ENCODE data around the gene MYCN.

Gene MYCN

GRCh38 chr2:15916336-15916735 lies 24.0 kb upstream of the MYCN start:
- no peak for DNase-seq (ENCODE audit: extremely low spot score)
- ChIA-PET CTCF (no interaction called here), POLR2A (no interaction called here)
- TF ChIP-seq SUZ12 (IDR thresholded peaks at IDR 0.05) (no peak), TARDBP (IDR thresholded peaks at IDR 0.05) (no peak), ARNT (IDR thresholded peaks at IDR 0.05) (no peak)

DNA sequence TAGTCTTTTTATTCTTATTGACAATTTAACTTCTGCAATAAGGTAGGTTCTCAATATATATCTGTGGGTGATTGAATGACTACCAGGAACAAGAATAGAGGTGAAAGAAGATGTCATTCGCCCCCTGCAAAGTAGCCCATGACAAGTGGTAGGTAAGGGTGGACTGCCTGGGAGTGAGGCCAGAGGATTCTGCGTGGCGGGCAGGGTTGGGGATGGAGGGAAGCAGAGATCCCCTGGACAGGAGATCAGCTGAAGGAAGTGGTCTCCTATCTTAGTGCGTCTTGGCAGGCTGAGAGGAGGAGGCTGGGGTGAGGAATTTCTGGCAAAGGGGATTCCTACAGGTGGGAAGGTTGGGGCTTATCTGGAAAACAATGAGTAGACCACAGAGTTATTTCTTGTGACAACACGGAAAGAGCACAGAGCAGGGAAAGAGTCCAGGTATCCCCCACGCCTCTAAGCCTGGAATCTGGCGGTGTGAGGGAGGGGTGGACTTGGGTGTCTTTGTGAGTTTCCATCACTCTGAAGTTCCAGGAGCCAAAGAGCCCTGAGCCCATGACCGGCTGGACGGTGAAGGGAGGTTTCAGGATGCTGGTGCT lies 21.5 kb upstream of the MYCN start:
- ChIA-PET POLR2A (no interaction called here), CTCF (no interaction called here)
- no peak for TF ChIP-seq ELF4 (IDR thresholded peaks at IDR 0.05)
- no peak for TF ChIP-seq LEF1 (IDR thresholded peaks at IDR 0.05; ENCODE audit: borderline replicate concordance)
- no peak for TF ChIP-seq SUZ12 (IDR thresholded peaks at IDR 0.05)
- TF ChIP-seq CTBP1 (IDR thresholded peaks at IDR 0.05; ENCODE audit: borderline replicate concordance): no peak
- TF ChIP-seq ARNT (IDR thresholded peaks at IDR 0.05): no peak
- no peak for TF ChIP-seq ZNF384 (IDR thresholded peaks at IDR 0.05)
- TF ChIP-seq TARDBP (IDR thresholded peaks at IDR 0.05): no peak
- no peak for TF ChIP-seq BHLHE40 (IDR thresholded peaks at IDR 0.05; ENCODE audit: borderline replicate concordance)
- no peak for TF ChIP-seq L3MBTL2 (conservative IDR thresholded peaks at IDR 0.05)
- TF ChIP-seq FOXA1 (IDR thresholded peaks at IDR 0.05): no peak
- TF ChIP-seq FOXM1 (IDR thresholded peaks at IDR 0.05; ENCODE audit: borderline replicate concordance): no peak
- no peak for TF ChIP-seq FOXK2 (IDR thresholded peaks at IDR 0.05)
- TF ChIP-seq NFRKB (IDR thresholded peaks at IDR 0.05): no peak
- TF ChIP-seq, protein P1, sequence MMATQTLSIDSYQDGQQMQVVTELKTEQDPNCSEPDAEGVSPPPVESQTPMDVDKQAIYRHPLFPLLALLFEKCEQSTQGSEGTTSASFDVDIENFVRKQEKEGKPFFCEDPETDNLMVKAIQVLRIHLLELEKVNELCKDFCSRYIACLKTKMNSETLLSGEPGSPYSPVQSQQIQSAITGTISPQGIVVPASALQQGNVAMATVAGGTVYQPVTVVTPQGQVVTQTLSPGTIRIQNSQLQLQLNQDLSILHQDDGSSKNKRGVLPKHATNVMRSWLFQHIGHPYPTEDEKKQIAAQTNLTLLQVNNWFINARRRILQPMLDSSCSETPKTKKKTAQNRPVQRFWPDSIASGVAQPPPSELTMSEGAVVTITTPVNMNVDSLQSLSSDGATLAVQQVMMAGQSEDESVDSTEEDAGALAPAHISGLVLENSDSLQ (IDR thresholded peaks at IDR 0.05): no peak
- TF ChIP-seq HDGF (IDR thresholded peaks at IDR 0.05; ENCODE audit: borderline replicate concordance): no peak
- no peak for TF ChIP-seq SP1 (IDR thresholded peaks at IDR 0.05)
- no peak for DNase-seq (ENCODE audit: extremely low spot score)

DNA sequence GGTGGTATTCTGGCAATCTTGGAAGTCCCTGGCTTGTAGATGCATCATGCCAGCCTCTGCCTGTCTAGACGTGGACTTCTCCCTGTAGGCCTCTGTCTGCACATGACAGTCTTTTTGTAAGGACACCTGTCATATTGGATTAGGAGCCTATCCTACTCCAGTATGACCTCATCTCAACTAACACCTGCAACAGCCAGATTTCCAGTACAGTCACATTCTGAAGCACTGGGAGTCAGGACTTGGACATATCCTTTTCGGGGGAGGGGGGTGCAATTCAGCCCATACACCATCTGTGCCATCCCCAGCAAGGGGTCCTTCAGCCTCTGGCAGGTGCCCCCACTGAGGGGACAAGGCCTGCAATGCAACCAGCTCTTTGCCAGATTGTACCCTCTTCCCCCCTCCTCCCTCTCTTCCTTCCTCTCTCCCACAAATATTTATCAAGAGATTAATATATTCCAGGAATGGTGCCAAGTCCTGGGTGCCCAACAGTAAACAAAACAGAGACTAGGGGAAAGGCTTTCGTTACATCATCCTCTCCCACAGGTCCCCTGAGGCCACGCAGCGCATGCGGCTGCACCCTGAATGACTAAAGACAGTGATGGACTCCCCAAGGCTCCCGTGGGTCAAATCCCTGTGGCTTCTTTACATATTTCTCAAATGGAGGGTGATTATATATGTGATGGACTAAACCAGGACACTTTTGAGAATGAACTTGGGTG lies 20.5 kb upstream of the MYCN start:
- ChIA-PET POLR2A (no interaction called here), CTCF (no interaction called here)
- DNase-seq (ENCODE audit: extremely low spot score): no peak
- TF ChIP-seq CTBP1 (IDR thresholded peaks at IDR 0.05; ENCODE audit: borderline replicate concordance) (no peak), FOXK2 (IDR thresholded peaks at IDR 0.05) (no peak), NFRKB (IDR thresholded peaks at IDR 0.05) (no peak), SP1 (IDR thresholded peaks at IDR 0.05) (no peak), L3MBTL2 (conservative IDR thresholded peaks at IDR 0.05) (no peak), LEF1 (IDR thresholded peaks at IDR 0.05; ENCODE audit: borderline replicate concordance) (no peak), SUZ12 (IDR thresholded peaks at IDR 0.05) (no peak), FOXM1 (IDR thresholded peaks at IDR 0.05; ENCODE audit: borderline replicate concordance) (no peak), ARNT (IDR thresholded peaks at IDR 0.05) (no peak), ELF4 (IDR thresholded peaks at IDR 0.05) (no peak), FOXA1 (IDR thresholded peaks at IDR 0.05) (no peak), TARDBP (IDR thresholded peaks at IDR 0.05) (no peak), BHLHE40 (IDR thresholded peaks at IDR 0.05; ENCODE audit: borderline replicate concordance) (no peak), HDGF (IDR thresholded peaks at IDR 0.05; ENCODE audit: borderline replicate concordance) (no peak), ZNF384 (IDR thresholded peaks at IDR 0.05) (no peak)
- TF ChIP-seq, protein P1 (IDR thresholded peaks at IDR 0.05): no peak

- no peak for DNase-seq (ENCODE audit: extremely low spot score)
- POLR2A ChIA-PET: no interaction called here
- CTCF ChIA-PET: no interaction called here
- TF ChIP-seq ELF4 (IDR thresholded peaks at IDR 0.05): no peak
- TF ChIP-seq FOXK2 (IDR thresholded peaks at IDR 0.05): no peak
- no peak for TF ChIP-seq ZNF384 (IDR thresholded peaks at IDR 0.05)
- TF ChIP-seq NFRKB (IDR thresholded peaks at IDR 0.05): no peak
- TF ChIP-seq SUZ12 (IDR thresholded peaks at IDR 0.05): no peak
- no peak for TF ChIP-seq SP1 (IDR thresholded peaks at IDR 0.05)
- TF ChIP-seq LEF1 (IDR thresholded peaks at IDR 0.05; ENCODE audit: borderline replicate concordance): no peak
Observed at GRCh38 chr2:15920696-15921095, 19.7 kb upstream of the MYCN start.

GRCh38 chr2:15923597-15923996 lies 16.8 kb upstream of the MYCN start:
- ChIA-PET POLR2A (no interaction called here), CTCF (no interaction called here)
- DNase-seq (ENCODE audit: extremely low spot score): no peak
- TF ChIP-seq SP1 (IDR thresholded peaks at IDR 0.05) (no peak), ELF4 (IDR thresholded peaks at IDR 0.05) (no peak), HDGF (IDR thresholded peaks at IDR 0.05; ENCODE audit: borderline replicate concordance) (no peak), ARNT (IDR thresholded peaks at IDR 0.05) (no peak), LEF1 (IDR thresholded peaks at IDR 0.05; ENCODE audit: borderline replicate concordance) (no peak), NFRKB (IDR thresholded peaks at IDR 0.05) (no peak), SUZ12 (IDR thresholded peaks at IDR 0.05) (no peak), FOXA1 (IDR thresholded peaks at IDR 0.05) (no peak), FOXM1 (IDR thresholded peaks at IDR 0.05; ENCODE audit: borderline replicate concordance) (no peak)
- TF ChIP-seq, protein P1 (IDR thresholded peaks at IDR 0.05): no peak

GRCh38 chr2:15925819-15926218 lies 14.5 kb upstream of the MYCN start:
- ChIA-PET POLR2A (no interaction called here), CTCF (no interaction called here)
- TF ChIP-seq, protein P1 (IDR thresholded peaks at IDR 0.05): no peak
- TF ChIP-seq TARDBP (IDR thresholded peaks at IDR 0.05) (no peak), ZNF384 (IDR thresholded peaks at IDR 0.05) (no peak), L3MBTL2 (conservative IDR thresholded peaks at IDR 0.05) (no peak), SP1 (IDR thresholded peaks at IDR 0.05) (no peak), ELF4 (IDR thresholded peaks at IDR 0.05) (no peak), LEF1 (IDR thresholded peaks at IDR 0.05; ENCODE audit: borderline replicate concordance) (no peak), FOXA1 (IDR thresholded peaks at IDR 0.05) (no peak), ARNT (IDR thresholded peaks at IDR 0.05) (no peak), FOXM1 (IDR thresholded peaks at IDR 0.05; ENCODE audit: borderline replicate concordance) (no peak)
- no peak for DNase-seq (ENCODE audit: extremely low spot score)
